Gastroesophageal sphincter (tissue), 3 donors: ENCODE measurements around the gene WDR45B.

Source experiments
- POLR2AphosphoS5 ChIP-seq: sonication (generic); formaldehyde crosslinking; IDR thresholded peaks from one replicate; pipeline ENCODE4 v1.6.1; 2017; ENCODE audit warnings: antibody characterized with exemption
- TF ChIP-seq, protein P1 (sequence below), 4 experiments: fragments of 200-600 bp in 2 of 4; fragments of 450-650 bp in 2 of 4; sonication (generic) in 1 of 4; IDR thresholded peaks; one replicate each; pipeline ENCODE4 v1.5.1; 2017 to 2019; ENCODE audit warnings: antibody characterized with exemption in 4 of 4, mild to moderate bottlenecking in 2 of 4, moderate library complexity in 2 of 4

DNA sequence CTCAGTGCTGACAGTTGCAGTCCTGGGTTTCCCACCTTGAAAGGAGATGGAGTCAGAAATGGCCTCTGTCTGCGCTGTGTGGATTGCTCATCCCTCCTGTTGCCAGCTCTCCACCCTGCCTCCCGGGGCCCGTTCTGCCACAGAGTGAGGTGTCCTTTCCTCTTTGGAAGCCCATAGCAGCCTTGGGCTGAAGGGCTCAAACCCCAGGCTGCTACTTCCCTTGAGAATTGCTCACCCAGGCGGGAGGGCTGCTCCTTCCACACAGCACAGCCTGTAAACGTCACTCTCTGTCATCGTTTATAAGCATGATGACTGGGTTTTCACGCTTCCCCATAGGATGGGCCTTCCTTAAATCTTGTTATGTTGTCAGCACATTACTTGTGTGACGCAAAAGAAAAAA, 66.0 kb downstream of the WDR45B start:
- TF ChIP-seq, protein P1, sequence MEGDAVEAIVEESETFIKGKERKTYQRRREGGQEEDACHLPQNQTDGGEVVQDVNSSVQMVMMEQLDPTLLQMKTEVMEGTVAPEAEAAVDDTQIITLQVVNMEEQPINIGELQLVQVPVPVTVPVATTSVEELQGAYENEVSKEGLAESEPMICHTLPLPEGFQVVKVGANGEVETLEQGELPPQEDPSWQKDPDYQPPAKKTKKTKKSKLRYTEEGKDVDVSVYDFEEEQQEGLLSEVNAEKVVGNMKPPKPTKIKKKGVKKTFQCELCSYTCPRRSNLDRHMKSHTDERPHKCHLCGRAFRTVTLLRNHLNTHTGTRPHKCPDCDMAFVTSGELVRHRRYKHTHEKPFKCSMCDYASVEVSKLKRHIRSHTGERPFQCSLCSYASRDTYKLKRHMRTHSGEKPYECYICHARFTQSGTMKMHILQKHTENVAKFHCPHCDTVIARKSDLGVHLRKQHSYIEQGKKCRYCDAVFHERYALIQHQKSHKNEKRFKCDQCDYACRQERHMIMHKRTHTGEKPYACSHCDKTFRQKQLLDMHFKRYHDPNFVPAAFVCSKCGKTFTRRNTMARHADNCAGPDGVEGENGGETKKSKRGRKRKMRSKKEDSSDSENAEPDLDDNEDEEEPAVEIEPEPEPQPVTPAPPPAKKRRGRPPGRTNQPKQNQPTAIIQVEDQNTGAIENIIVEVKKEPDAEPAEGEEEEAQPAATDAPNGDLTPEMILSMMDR (IDR thresholded peaks at IDR 0.05) = no peak
- no peak for TF ChIP-seq POLR2AphosphoS5
